DOHH2 (cell line): ENCODE measurements around the gene SLCO4C1.

Experiments used
- H3F3A ChIP-seq: fragments of 200-600 bp; sonication (generic), shearing (Covaris generic); 2 replicates; pipeline ENCODE4 v1.6.0; 2016; ENCODE audit warnings: antibody characterized with exemption, mild to moderate bottlenecking; ENCODE audit not compliant: control insufficient read depth, insufficient read depth
- H3K27ac ChIP-seq: fragments of 200-600 bp; sonication (generic); 2 replicates; pipeline ENCODE4 v1.5.1; 2014; ENCODE audit warnings: low read depth, mild to moderate bottlenecking, low read length, moderate library complexity
- H3K27me3 ChIP-seq: fragments of 200-600 bp; sonication (generic); 2 replicates; pipeline ENCODE4 v1.6.1; 2014; ENCODE audit warnings: mild to moderate bottlenecking, low read length, mixed read lengths; ENCODE audit not compliant: control insufficient read depth
- H3K36me3 ChIP-seq: fragments of 200-600 bp; sonication (generic); 2 replicates; pipeline ENCODE4 v1.6.1; 2014; ENCODE audit warnings: mild to moderate bottlenecking, low read length, moderate library complexity, mixed read lengths; ENCODE audit not compliant: control insufficient read depth
- H3K4me1 ChIP-seq: fragments of 200-600 bp; sonication (generic); 2 replicates; pipeline ENCODE4 v1.6.1; 2014; ENCODE audit warnings: mild to moderate bottlenecking, low read length, mixed read lengths; ENCODE audit not compliant: control insufficient read depth
- H3K4me2 ChIP-seq: fragments of 200-600 bp; sonication (generic); 2 replicates; pipeline ENCODE4 v1.6.0; 2014; ENCODE audit warnings: mild to moderate bottlenecking, low read length, moderate library complexity
- H3K4me3 ChIP-seq: fragments of 200-600 bp; sonication (generic); 2 replicates; pipeline ENCODE4 v1.5.1; 2014; ENCODE audit warnings: mild to moderate bottlenecking, low read length, mixed read lengths
- H3K79me2 ChIP-seq: fragments of 200-600 bp; sonication (generic); 2 replicates; pipeline ENCODE4 v1.6.1; 2014; ENCODE audit warnings: mild to moderate bottlenecking, low read length, mixed read lengths; ENCODE audit not compliant: control insufficient read depth
- H3K9me2 ChIP-seq: fragments of 200-600 bp; sonication (generic); replicated peaks from 2 replicates; pipeline ENCODE4 v1.6.1; 2014; ENCODE audit warnings: mild to moderate bottlenecking, low read length, mixed read lengths; ENCODE audit not compliant: control insufficient read depth
- H3K9me3 ChIP-seq: fragments of 200-600 bp; sonication (generic); 2 replicates; pipeline ENCODE4 v1.6.1; 2014; ENCODE audit warnings: antibody characterized with exemption, low read length, mixed read lengths; ENCODE audit not compliant: control insufficient read depth, insufficient read depth
- H4K20me1 ChIP-seq: fragments of 200-600 bp; sonication (generic); 2 replicates; pipeline ENCODE4 v1.6.0; 2014; ENCODE audit warnings: low read depth, mild to moderate bottlenecking, antibody characterized with exemption, low read length, moderate library complexity; ENCODE audit not compliant: control insufficient read depth, insufficient read depth
- EZH2phosphoT487 ChIP-seq: fragments of 200-600 bp; sonication (generic); IDR thresholded peaks from 2 replicates; pipeline ENCODE4 v1.6.1; 2017; ENCODE audit warnings: borderline replicate concordance, mild to moderate bottlenecking, antibody characterized with exemption, low read length, moderate library complexity, mixed read lengths
- TF ChIP-seq, protein P1 (sequence below): fragments of 200-600 bp; sonication (generic); IDR thresholded peaks from one replicate; pipeline ENCODE4 v1.5.1; 2014; ENCODE audit warnings: antibody characterized with exemption, mild to moderate bottlenecking, low read depth, low read length; ENCODE audit not compliant: poor library complexity, severe bottlenecking

SLCO4C1 gene

GRCh38 chr5:102289251-102289899 is 6.7 kb downstream of the SLCO4C1 start:
- Histone ChIP-seq H3K9me3 (no peaks in the 10 kb centered on the region), H3K9me2 (no peaks in the 10 kb centered on the region), H3K4me1 (peaks cover 3% of the 10 kb centered on the region; the same call in 1 of the 2 replicates), H3K27ac (no peak overlapping the region), H3K27me3 (no peaks in the 10 kb centered on the region), H3K79me2 (no peaks in the 10 kb centered on the region), H3K4me2 (no peak overlapping the region), H3K36me3 (no peaks in the 10 kb centered on the region), H4K20me1 (no peaks in the 10 kb centered on the region), H3K4me3 (no peak overlapping the region), H3F3A (no peaks in the 10 kb centered on the region)
- no peak for TF ChIP-seq EZH2phosphoT487
- TF ChIP-seq, protein P1, sequence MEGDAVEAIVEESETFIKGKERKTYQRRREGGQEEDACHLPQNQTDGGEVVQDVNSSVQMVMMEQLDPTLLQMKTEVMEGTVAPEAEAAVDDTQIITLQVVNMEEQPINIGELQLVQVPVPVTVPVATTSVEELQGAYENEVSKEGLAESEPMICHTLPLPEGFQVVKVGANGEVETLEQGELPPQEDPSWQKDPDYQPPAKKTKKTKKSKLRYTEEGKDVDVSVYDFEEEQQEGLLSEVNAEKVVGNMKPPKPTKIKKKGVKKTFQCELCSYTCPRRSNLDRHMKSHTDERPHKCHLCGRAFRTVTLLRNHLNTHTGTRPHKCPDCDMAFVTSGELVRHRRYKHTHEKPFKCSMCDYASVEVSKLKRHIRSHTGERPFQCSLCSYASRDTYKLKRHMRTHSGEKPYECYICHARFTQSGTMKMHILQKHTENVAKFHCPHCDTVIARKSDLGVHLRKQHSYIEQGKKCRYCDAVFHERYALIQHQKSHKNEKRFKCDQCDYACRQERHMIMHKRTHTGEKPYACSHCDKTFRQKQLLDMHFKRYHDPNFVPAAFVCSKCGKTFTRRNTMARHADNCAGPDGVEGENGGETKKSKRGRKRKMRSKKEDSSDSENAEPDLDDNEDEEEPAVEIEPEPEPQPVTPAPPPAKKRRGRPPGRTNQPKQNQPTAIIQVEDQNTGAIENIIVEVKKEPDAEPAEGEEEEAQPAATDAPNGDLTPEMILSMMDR: no peak

GRCh38 chr5:102288630-102289029 is 7.5 kb downstream of the SLCO4C1 start:
- no peak for TF ChIP-seq EZH2phosphoT487
- TF ChIP-seq, protein P1: no peak
- H3K36me3 ChIP-seq: no peaks in the 10 kb centered on the region
- H3K9me3 ChIP-seq: no peaks in the 10 kb centered on the region
- no peaks in the 10 kb centered on the region for H3K27me3 ChIP-seq
- H3F3A ChIP-seq: no peaks in the 10 kb centered on the region
- peaks cover 3% of the 10 kb centered on the region; the same call in 1 of the 2 replicates for H3K4me1 ChIP-seq
- no peak overlapping the region for H3K4me3 ChIP-seq
- no peaks in the 10 kb centered on the region for H4K20me1 ChIP-seq
- no peak overlapping the region for H3K4me2 ChIP-seq
- H3K9me2 ChIP-seq: no peaks in the 10 kb centered on the region
- H3K79me2 ChIP-seq: no peaks in the 10 kb centered on the region
- no peak overlapping the region for H3K27ac ChIP-seq

DNA sequence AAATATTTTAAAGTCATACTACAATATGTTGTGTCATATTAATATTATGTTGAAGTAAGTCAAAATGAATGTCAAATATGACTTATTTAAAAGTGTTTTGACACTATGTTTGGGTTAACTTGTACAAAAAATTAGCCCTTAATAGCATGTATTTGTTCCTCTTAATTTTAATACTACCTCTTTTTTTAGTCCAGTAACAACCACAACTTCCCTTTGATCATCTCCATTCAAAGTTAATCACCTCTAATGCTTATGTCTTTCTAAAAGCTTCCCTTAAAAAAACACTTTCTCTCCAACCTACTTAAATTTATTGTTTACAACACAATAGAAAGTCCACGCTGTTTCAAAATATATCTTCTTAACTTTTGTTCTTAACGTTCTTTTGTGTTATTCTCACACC is 9.6 kb downstream of the SLCO4C1 start:
- Histone ChIP-seq H3K36me3 (no peaks in the 10 kb centered on the region), H3K9me2 (no peaks in the 10 kb centered on the region), H3K27me3 (no peaks in the 10 kb centered on the region), H3K27ac (no peak overlapping the region), H3K9me3 (no peaks in the 10 kb centered on the region), H3K79me2 (no peaks in the 10 kb centered on the region), H4K20me1 (no peaks in the 10 kb centered on the region), H3K4me1 (peaks cover 3% of the 10 kb centered on the region; the same call in 1 of the 2 replicates), H3K4me3 (no peak overlapping the region), H3F3A (no peaks in the 10 kb centered on the region), H3K4me2 (no peak overlapping the region)
- TF ChIP-seq, protein P1: no peak
- TF ChIP-seq EZH2phosphoT487: no peak
